HepG2 (cell line): ENCODE results near the gene CYTH2. TPM values are rescaled to one million over a fixed set of nuclear protein-coding genes. Genes with fewer than 3 reads are reported as not detected.

Experiments
- ATAC-seq: fragments of 200-7000 bp; cut with Tn5 transposase; 3 replicates; pipeline ENCODE4 v1.9.1; 2020; ENCODE audit warnings: mild to moderate bottlenecking, moderate library complexity
- BruUV-seq: library from RNA; stranded (reverse); fragments of 400-500 nt; replicated peaks from 2 replicates; lab custom pipeline; 2021; lab: Mats Ljungman, UMichigan
- CTCF ChIA-PET: fragments of 300-600 bp; formaldehyde crosslinking; extraction: SDS; loops from one replicate; lab custom pipeline; 2021; ENCODE audit warnings: low total read pairs, inconsistent platforms, low intra/inter-chr PET ratio; lab: Yijun Ruan, JAX
- POLR2A ChIA-PET: fragments of 350-600 bp; sonication (Branson Sonifier 250); formaldehyde crosslinking; loops from one replicate; lab custom pipeline; 2020; ENCODE audit warnings: antibody characterized with exemption, inconsistent platforms; lab: Yijun Ruan, JAX
- DNase-seq: peaks from one replicate; pipeline ENCODE4 v3.0.0-alpha.2; 2015; ENCODE audit warnings: low spot score
- FAIRE-seq: peaks from 3 replicates; lab custom pipeline; 2011; peaks lifted over from hg19 to GRCh38; lab: Jason Lieb, UNC
- H2AFZ ChIP-seq: one replicate; pipeline ENCODE4 v1.6.1; 2011; ENCODE audit warnings: low read length, inconsistent platforms
- H3K27ac ChIP-seq: fragments of 300-600 bp; 3 replicates; pipeline ENCODE4 v1.8.0; 2011; ENCODE audit warnings: mixed run types, mild to moderate bottlenecking, mixed read lengths, low read length, inconsistent platforms; ENCODE audit not compliant: insufficient read depth; ENCODE audit errors: extremely low read length
- H3K27me3 ChIP-seq, 2 experiments: fragments of 200-600 bp in 1 of 2; 2 replicates in 1 of 2; 3 replicates in 1 of 2; pipeline versions ENCODE4 v1.6.0 to v1.8.0; 2011; ENCODE audit warnings: low read length in 2 of 2, mild to moderate bottlenecking in 2 of 2, moderate library complexity in 2 of 2, inconsistent platforms in 1 of 2; ENCODE audit not compliant: insufficient read depth in 2 of 2, control insufficient read depth in 1 of 2
- H3K36me3 ChIP-seq, 2 experiments: fragments of 200-600 bp in 1 of 2; replicated peaks in 1 of 2; 2 replicates in 1 of 2; 3 replicates in 1 of 2; pipeline versions ENCODE4 v1.5.1 to v1.8.0; 2011; ENCODE audit warnings: low read length in 2 of 2, inconsistent platforms in 1 of 2; ENCODE audit not compliant: insufficient read depth in 2 of 2, control insufficient read depth in 1 of 2
- H3K4me1 ChIP-seq: 2 replicates; pipeline ENCODE4 v1.5.1; 2012; ENCODE audit warnings: low read length, inconsistent platforms; ENCODE audit not compliant: insufficient read depth
- H3K4me2 ChIP-seq: 2 replicates; pipeline ENCODE4 v1.6.0; 2011; ENCODE audit warnings: low read depth, low read length, inconsistent platforms
- H3K4me3 ChIP-seq, 3 experiments: fragments of 200-600 bp in 1 of 3; sonication (generic), shearing (Covaris generic) in 1 of 3; replicated peaks in 1 of 3; 2 replicates each; pipeline ENCODE4 v1.5.1; 2011 to 2016; ENCODE audit warnings: low read length in 3 of 3, inconsistent platforms in 2 of 3, low read depth in 2 of 3, mild to moderate bottlenecking in 2 of 3, control low read depth in 1 of 3, mixed read lengths in 1 of 3; ENCODE audit not compliant: insufficient read depth in 1 of 3
- H3K79me2 ChIP-seq: one replicate; pipeline ENCODE4 v1.6.1; 2011; ENCODE audit warnings: low read length, inconsistent platforms; ENCODE audit not compliant: insufficient read depth
- H3K9ac ChIP-seq: 2 replicates; pipeline ENCODE4 v1.6.0; 2011; ENCODE audit warnings: mild to moderate bottlenecking, low read depth, low read length, inconsistent platforms; ENCODE audit not compliant: insufficient read depth
- H3K9me3 ChIP-seq: 2 replicates; pipeline ENCODE4 v1.5.1; 2012; ENCODE audit warnings: mild to moderate bottlenecking, low read length
- H4K20me1 ChIP-seq: 2 replicates; pipeline ENCODE4 v1.6.0; 2011; ENCODE audit warnings: inconsistent platforms, mild to moderate bottlenecking, low read length, moderate library complexity; ENCODE audit not compliant: insufficient read depth
- CTCF ChIP-seq: sonication (generic); formaldehyde crosslinking; IDR thresholded peaks from 2 replicates; pipeline ENCODE4 v1.5.0; 2020; ENCODE audit warnings: mild to moderate bottlenecking, missing genetic modification reagents, moderate library complexity
- DMAP1 ChIP-seq: IDR thresholded peaks from 2 replicates; pipeline ENCODE4 v1.6.1; 2016
- GABPB1 ChIP-seq: IDR thresholded peaks from 2 replicates; pipeline ENCODE4 v1.6.1; 2016; ENCODE audit warnings: mild to moderate bottlenecking, missing genetic modification reagents, moderate library complexity, missing compliant biosample characterization
- HINFP ChIP-seq: sonication (generic); formaldehyde crosslinking; IDR thresholded peaks from 2 replicates; pipeline ENCODE4 v1.4.0; 2020; ENCODE audit warnings: low read depth, mild to moderate bottlenecking, missing genetic modification reagents
- HNRNPLL ChIP-seq: fragments of 200-400 bp; formaldehyde crosslinking; IDR thresholded peaks from 2 replicates; pipeline ENCODE4 v1.6.1; 2017; ENCODE audit warnings: mild to moderate bottlenecking, low read depth, low read length; ENCODE audit not compliant: poor library complexity, severe bottlenecking
- KDM3A ChIP-seq: IDR thresholded peaks from 2 replicates; pipeline ENCODE4 v1.6.1; 2018; ENCODE audit warnings: low read depth, missing compliant biosample characterization
- NR2F6 ChIP-seq, 2 experiments: IDR thresholded peaks; 2 replicates each; pipeline ENCODE4 v1.6.1; 2016; ENCODE audit warnings: antibody characterized with exemption in 1 of 2, mild to moderate bottlenecking in 1 of 2
- RBFOX2 ChIP-seq: fragments of 200-400 bp; formaldehyde crosslinking; IDR thresholded peaks from 2 replicates; pipeline ENCODE4 v1.6.1; 2017; ENCODE audit warnings: low read depth, mild to moderate bottlenecking, low read length
- YEATS4 ChIP-seq: sonication (generic); formaldehyde crosslinking; IDR thresholded peaks from 2 replicates; pipeline ENCODE4 v1.4.0; 2020; ENCODE audit warnings: missing genetic modification reagents, borderline replicate concordance
- ZNF687 ChIP-seq: sonication (generic); formaldehyde crosslinking; IDR thresholded peaks from 2 replicates; pipeline ENCODE4 v1.5.1; 2020; ENCODE audit warnings: mild to moderate bottlenecking, missing genetic modification reagents, moderate library complexity
- ZNF768 ChIP-seq: sonication (generic); formaldehyde crosslinking; IDR thresholded peaks from 2 replicates; pipeline ENCODE4 v1.4.0; 2020; ENCODE audit warnings: missing genetic modification reagents
- ZNF788 ChIP-seq: sonication (generic); formaldehyde crosslinking; IDR thresholded peaks from 2 replicates; pipeline ENCODE4 v1.5.0; 2020; ENCODE audit warnings: mild to moderate bottlenecking, missing genetic modification reagents, borderline replicate concordance
- ZNF83 ChIP-seq: sonication (generic); formaldehyde crosslinking; IDR thresholded peaks from 2 replicates; pipeline ENCODE4 v1.4.0; 2020; ENCODE audit warnings: missing genetic modification reagents, mild to moderate bottlenecking, borderline replicate concordance
- WGBS: methylation state at CpG from one replicate; pipeline ENCODE4 v1.1.6; 2017; ENCODE audit warnings: low lambda C conversion rate; 5-methylcytosine and 5-hydroxymethylcytosine counted together
- in situ Hi-C: cut with HindIII; loops from 2 replicates; pipeline ENCODE4 v1.10.0; 2017; ENCODE audit warnings: low pct_unique_long_range_greater_than_20kb; ENCODE audit not compliant: extremely low pct_ligation_motif_present
- intact Hi-C: fragments of 100-400 bp; cut with micrococcal nuclease; formaldehyde crosslinking; loops from one replicate; pipeline ENCODE4 v1.10.0; 2022; ENCODE audit not compliant: unreplicated experiment
- polyA plus RNA-seq, 8 experiments: library from polyadenylated mRNA; depleted of rRNA in 3 of 8; stranded (reverse) in 7 of 8; unstranded in 1 of 8; fragments of >200 nt; fragmentation: Illumina TruSeq in 4 of 8; extraction: Trizol in 4 of 8; gene quantifications; 2 replicates each; pipeline versions ENCODE4 v1.2.1 to v1.2.3, GENCODE V29; 2011 to 2016; ENCODE audit warnings: low read depth in 4 of 8, missing spikeins in 1 of 8, mixed read lengths in 1 of 8; ENCODE audit not compliant: insufficient read depth in 1 of 8
- total RNA-seq, 5 experiments: library from RNA; depleted of rRNA; stranded (reverse); fragments of >200 nt; fragmentation: Illumina TruSeq; extraction: Trizol; gene quantifications; 2 replicates each; pipeline ENCODE4 v1.2.3, GENCODE V29; 2016; ENCODE audit warnings: low read depth in 1 of 5

The CYTH2 gene
- total and polyA plus RNA-seq, 2 of the 13 experiments (the other 11 are each of a cell fraction or from before 2014, with no cell fraction given) = 16.5 to 39.3 TPM

- no peak for ATAC-seq
- ChIA-PET CTCF (no interaction called here), POLR2A (no interaction called here)
- TF ChIP-seq KDM3A (CRISPR knock-in tag) (no peak), YEATS4 (CRISPR knock-in tag) (peak; percentile 15; the same call in 1 of the 2 replicates), ZNF768 (CRISPR knock-in tag) (0 out of 2 replicates have a peak, but pooled peaks have one; percentile 5), ZNF788 (CRISPR knock-in tag) (no peak), ZNF83 (0 out of 2 replicates have a peak, but pooled peaks have one; percentile 2), HINFP (no peak), NR2F6 (IDR thresholded peaks at IDR 0.05) (no peak), NR2F6 (CRISPR knock-in tag; IDR thresholded peaks at IDR 0.05) (no peak), RBFOX2 (0 out of 2 replicates have a peak, but pooled peaks have one; percentile 8), CTCF (CRISPR knock-in tag) (no peak), HNRNPLL (peak; percentile 6), DMAP1 (no peak), ZNF687 (CRISPR knock-in tag) (peak; percentile 21; the same call in 1 of the 2 replicates), GABPB1 (CRISPR knock-in tag) (peak; percentile 1; the same call in 1 of the 2 replicates)
Observed at GRCh38 chr19:48497728-48498594, 28.8 kb downstream of the CYTH2 start.

More at GRCh38 chr19:48497728-48498594, 28.8 kb downstream of the CYTH2 start:
- Histone ChIP-seq H2AFZ (no peak overlapping the region), H3K79me2 (no peaks in the 10 kb centered on the region), H3K4me3 (peak overlapping the region in 2 of 3 experiments; percentile 38 to 64; a peak in 3 of 6 replicates), H3K36me3 (no peaks in the 10 kb centered on the region; a peak in 1 of 5 replicates), H3K27ac (no peak overlapping the region), H3K27me3 (peaks cover 0 to 9% of the 10 kb centered on the region in 2 experiments; a peak in 1 of 5 replicates), H3K9me3 (no peaks in the 10 kb centered on the region), H3K4me2 (peak overlapping the region; percentile 84), H4K20me1 (no peaks in the 10 kb centered on the region), H3K4me1 (peaks cover 43% of the 10 kb centered on the region), H3K9ac (peak overlapping the region; percentile 44; the same call in 1 of the 2 replicates)
- WGBS = 47% methylated on average over 26 of the region's 46 CpGs
- intact Hi-C loops = no loop called here
- in situ Hi-C loops = no loop called here
- FAIRE-seq (no peak), DNase-seq (no peak)
- no TSS peak for BruUV-seq
